Measurements from ENCODE around the gene AUTS2. TPM values are rescaled to one million over a fixed set of nuclear protein-coding genes. Genes with fewer than 3 reads are reported as not detected.

Gene AUTS2
- total and polyA plus RNA-seq, 2 experiments from 2014 or later: 32.0 to 91.0 TPM

DNA sequence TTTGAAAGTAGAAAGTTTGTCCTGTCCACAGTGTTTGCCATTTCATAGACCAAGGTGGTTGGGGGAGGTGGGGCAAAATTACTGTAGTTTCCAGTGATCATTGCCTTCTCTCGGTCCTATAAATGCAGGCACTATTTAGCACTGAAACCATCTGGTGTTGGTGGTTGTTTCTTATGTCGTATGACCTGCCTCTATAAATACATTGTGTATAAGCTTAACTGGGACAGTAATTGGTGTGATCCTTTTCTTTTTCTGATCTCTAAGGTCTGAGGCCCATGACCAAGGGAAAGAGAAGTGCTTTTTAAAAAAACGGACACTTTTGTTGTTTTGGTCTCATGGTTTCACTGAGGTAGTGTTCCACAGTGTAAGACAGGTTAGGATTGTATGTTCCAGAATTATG is 63.1 kb downstream of the AUTS2 start:
- Histone ChIP-seq H2AFZ (no peak overlapping the region), H3K79me2 (replicated peaks; ENCODE audit: insufficient read depth) (no peaks in the 10 kb centered on the region), H3F3A (replicated peaks; ENCODE audit: low read depth) (no peaks in the 10 kb centered on the region), H3K4me2 (no peak overlapping the region), H3K27ac (ENCODE audit: low read depth) (no peak overlapping the region), H3K27me3 (ENCODE audit: insufficient read depth) (no peaks in the 10 kb centered on the region), H3K4me1 (ENCODE audit: insufficient read depth) (peaks cover 24% of the 10 kb centered on the region), H3K9me2 (ENCODE audit: insufficient read depth) (no peaks in the 10 kb centered on the region), H4K20me1 (replicated peaks; ENCODE audit: insufficient read depth) (no peaks in the 10 kb centered on the region), H3K36me3 (ENCODE audit: insufficient read depth) (no peaks in the 10 kb centered on the region), H3K4me3 (no peak overlapping the region)
- Mint-ChIP-seq H3K27me3 (ENCODE audit: insufficient read depth, low read depth, poor library complexity) (peaks cover 2% of the 10 kb centered on the region), H3K9me3 (no peaks in the 10 kb centered on the region), H3K36me3 (ENCODE audit: low read depth) (no peaks in the 10 kb centered on the region), H3K4me3 (no peak overlapping the region), H3K4me1 (peaks cover 43% of the 10 kb centered on the region), H3K27ac (no peak overlapping the region)
- TF ChIP-seq, protein P1, sequence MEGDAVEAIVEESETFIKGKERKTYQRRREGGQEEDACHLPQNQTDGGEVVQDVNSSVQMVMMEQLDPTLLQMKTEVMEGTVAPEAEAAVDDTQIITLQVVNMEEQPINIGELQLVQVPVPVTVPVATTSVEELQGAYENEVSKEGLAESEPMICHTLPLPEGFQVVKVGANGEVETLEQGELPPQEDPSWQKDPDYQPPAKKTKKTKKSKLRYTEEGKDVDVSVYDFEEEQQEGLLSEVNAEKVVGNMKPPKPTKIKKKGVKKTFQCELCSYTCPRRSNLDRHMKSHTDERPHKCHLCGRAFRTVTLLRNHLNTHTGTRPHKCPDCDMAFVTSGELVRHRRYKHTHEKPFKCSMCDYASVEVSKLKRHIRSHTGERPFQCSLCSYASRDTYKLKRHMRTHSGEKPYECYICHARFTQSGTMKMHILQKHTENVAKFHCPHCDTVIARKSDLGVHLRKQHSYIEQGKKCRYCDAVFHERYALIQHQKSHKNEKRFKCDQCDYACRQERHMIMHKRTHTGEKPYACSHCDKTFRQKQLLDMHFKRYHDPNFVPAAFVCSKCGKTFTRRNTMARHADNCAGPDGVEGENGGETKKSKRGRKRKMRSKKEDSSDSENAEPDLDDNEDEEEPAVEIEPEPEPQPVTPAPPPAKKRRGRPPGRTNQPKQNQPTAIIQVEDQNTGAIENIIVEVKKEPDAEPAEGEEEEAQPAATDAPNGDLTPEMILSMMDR (conservative IDR thresholded peaks at IDR 0.05; ENCODE audit: low read depth in 2 of 2): no peak
- TF ChIP-seq POLR2AphosphoS5 (IDR thresholded peaks at IDR 0.05; ENCODE audit: low read depth) (no peak), JUNB (IDR thresholded peaks at IDR 0.05; ENCODE audit: unreplicated experiment) (no peak), NANOG (IDR thresholded peaks at IDR 0.05; ENCODE audit: borderline replicate concordance) (no peak), CREB1 (CRISPR knock-in tag; IDR thresholded peaks at IDR 0.05; ENCODE audit: low read depth) (no peak), ZNF114 (CRISPR knock-in tag; IDR thresholded peaks at IDR 0.05) (no peak), ZNF331 (CRISPR knock-in tag; IDR thresholded peaks at IDR 0.05; ENCODE audit: low read depth) (no peak), STAT1 (IDR thresholded peaks at IDR 0.05; ENCODE audit: unreplicated experiment) (no peak), EZH2phosphoT487 (IDR thresholded peaks at IDR 0.05; ENCODE audit: unreplicated experiment) (no peak), EZH2 (IDR thresholded peaks at IDR 0.05; ENCODE audit: low read depth, unreplicated experiment) (no peak)
- TF ChIP-seq, protein P2, sequence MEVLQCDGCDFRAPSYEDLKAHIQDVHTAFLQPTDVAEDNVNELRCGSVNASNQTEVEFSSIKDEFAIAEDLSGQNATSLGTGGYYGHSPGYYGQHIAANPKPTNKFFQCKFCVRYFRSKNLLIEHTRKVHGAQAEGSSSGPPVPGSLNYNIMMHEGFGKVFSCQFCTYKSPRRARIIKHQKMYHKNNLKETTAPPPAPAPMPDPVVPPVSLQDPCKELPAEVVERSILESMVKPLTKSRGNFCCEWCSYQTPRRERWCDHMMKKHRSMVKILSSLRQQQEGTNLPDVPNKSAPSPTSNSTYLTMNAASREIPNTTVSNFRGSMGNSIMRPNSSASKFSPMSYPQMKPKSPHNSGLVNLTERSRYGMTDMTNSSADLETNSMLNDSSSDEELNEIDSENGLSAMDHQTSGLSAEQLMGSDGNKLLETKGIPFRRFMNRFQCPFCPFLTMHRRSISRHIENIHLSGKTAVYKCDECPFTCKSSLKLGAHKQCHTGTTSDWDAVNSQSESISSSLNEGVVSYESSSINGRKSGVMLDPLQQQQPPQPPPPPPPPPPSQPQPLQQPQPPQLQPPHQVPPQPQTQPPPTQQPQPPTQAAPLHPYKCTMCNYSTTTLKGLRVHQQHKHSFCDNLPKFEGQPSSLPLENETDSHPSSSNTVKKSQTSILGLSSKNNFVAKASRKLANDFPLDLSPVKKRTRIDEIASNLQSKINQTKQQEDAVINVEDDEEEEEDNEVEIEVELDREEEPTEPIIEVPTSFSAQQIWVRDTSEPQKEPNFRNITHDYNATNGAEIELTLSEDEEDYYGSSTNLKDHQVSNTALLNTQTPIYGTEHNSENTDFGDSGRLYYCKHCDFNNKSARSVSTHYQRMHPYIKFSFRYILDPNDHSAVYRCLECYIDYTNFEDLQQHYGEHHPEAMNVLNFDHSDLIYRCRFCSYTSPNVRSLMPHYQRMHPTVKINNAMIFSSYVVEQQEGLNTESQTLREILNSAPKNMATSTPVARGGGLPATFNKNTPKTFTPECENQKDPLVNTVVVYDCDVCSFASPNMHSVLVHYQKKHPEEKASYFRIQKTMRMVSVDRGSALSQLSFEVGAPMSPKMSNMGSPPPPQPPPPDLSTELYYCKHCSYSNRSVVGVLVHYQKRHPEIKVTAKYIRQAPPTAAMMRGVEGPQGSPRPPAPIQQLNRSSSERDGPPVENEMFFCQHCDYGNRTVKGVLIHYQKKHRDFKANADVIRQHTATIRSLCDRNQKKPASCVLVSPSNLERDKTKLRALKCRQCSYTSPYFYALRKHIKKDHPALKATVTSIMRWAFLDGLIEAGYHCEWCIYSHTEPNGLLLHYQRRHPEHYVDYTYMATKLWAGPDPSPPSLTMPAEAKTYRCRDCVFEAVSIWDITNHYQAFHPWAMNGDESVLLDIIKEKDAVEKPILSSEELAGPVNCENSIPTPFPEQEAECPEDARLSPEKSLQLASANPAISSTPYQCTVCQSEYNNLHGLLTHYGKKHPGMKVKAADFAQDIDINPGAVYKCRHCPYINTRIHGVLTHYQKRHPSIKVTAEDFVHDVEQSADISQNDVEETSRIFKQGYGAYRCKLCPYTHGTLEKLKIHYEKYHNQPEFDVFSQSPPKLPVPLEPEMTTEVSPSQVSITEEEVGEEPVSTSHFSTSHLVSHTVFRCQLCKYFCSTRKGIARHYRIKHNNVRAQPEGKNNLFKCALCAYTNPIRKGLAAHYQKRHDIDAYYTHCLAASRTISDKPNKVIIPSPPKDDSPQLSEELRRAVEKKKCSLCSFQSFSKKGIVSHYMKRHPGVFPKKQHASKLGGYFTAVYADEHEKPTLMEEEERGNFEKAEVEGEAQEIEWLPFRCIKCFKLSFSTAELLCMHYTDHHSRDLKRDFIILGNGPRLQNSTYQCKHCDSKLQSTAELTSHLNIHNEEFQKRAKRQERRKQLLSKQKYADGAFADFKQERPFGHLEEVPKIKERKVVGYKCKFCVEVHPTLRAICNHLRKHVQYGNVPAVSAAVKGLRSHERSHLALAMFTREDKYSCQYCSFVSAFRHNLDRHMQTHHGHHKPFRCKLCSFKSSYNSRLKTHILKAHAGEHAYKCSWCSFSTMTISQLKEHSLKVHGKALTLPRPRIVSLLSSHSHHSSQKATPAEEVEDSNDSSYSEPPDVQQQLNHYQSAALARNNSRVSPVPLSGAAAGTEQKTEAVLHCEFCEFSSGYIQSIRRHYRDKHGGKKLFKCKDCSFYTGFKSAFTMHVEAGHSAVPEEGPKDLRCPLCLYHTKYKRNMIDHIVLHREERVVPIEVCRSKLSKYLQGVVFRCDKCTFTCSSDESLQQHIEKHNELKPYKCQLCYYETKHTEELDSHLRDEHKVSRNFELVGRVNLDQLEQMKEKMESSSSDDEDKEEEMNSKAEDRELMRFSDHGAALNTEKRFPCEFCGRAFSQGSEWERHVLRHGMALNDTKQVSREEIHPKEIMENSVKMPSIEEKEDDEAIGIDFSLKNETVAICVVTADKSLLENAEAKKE (CRISPR knock-in tag; IDR thresholded peaks at IDR 0.05): no peak
- TF ChIP-seq, protein P3, sequence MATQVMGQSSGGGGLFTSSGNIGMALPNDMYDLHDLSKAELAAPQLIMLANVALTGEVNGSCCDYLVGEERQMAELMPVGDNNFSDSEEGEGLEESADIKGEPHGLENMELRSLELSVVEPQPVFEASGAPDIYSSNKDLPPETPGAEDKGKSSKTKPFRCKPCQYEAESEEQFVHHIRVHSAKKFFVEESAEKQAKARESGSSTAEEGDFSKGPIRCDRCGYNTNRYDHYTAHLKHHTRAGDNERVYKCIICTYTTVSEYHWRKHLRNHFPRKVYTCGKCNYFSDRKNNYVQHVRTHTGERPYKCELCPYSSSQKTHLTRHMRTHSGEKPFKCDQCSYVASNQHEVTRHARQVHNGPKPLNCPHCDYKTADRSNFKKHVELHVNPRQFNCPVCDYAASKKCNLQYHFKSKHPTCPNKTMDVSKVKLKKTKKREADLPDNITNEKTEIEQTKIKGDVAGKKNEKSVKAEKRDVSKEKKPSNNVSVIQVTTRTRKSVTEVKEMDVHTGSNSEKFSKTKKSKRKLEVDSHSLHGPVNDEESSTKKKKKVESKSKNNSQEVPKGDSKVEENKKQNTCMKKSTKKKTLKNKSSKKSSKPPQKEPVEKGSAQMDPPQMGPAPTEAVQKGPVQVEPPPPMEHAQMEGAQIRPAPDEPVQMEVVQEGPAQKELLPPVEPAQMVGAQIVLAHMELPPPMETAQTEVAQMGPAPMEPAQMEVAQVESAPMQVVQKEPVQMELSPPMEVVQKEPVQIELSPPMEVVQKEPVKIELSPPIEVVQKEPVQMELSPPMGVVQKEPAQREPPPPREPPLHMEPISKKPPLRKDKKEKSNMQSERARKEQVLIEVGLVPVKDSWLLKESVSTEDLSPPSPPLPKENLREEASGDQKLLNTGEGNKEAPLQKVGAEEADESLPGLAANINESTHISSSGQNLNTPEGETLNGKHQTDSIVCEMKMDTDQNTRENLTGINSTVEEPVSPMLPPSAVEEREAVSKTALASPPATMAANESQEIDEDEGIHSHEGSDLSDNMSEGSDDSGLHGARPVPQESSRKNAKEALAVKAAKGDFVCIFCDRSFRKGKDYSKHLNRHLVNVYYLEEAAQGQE (IDR thresholded peaks at IDR 0.05; ENCODE audit: unreplicated experiment): no peak
- TF ChIP-seq, protein P4, sequence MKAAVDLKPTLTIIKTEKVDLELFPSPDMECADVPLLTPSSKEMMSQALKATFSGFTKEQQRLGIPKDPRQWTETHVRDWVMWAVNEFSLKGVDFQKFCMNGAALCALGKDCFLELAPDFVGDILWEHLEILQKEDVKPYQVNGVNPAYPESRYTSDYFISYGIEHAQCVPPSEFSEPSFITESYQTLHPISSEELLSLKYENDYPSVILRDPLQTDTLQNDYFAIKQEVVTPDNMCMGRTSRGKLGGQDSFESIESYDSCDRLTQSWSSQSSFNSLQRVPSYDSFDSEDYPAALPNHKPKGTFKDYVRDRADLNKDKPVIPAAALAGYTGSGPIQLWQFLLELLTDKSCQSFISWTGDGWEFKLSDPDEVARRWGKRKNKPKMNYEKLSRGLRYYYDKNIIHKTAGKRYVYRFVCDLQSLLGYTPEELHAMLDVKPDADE (IDR thresholded peaks at IDR 0.05): no peak
- ATAC-seq (no peak), DNase-seq (ENCODE audit: low spot score) (no peak)

Data from GM23338 (cell line).